Measurements from ENCODE around the gene NAV2.

Gene NAV2

GRCh38 chr11:19735157-19735908 is 22.7 kb downstream of the NAV2 start:
- DNase-seq (ENCODE audit: low read depth), result peak; percentile 29
- H3K4me3 ChIP-seq (replicated peaks; ENCODE audit: low read depth, low read length), result no peak overlapping the region
- TF ChIP-seq CTCF (IDR thresholded peaks at IDR 0.05; ENCODE audit: low read length, missing control alignments), result peak; percentile 18

GRCh38 chr11:19735909-19736498 is 23.4 kb downstream of the NAV2 start:
- no peak for DNase-seq (ENCODE audit: low read depth)
- no peak overlapping the region for H3K4me3 ChIP-seq (replicated peaks; ENCODE audit: low read depth, low read length)
- no peak for TF ChIP-seq CTCF (IDR thresholded peaks at IDR 0.05; ENCODE audit: low read length, missing control alignments)

GRCh38 chr11:19736831-19737230 is 24.2 kb downstream of the NAV2 start:
- H3K4me3 ChIP-seq (replicated peaks; ENCODE audit: low read depth, low read length), result no peak overlapping the region
- DNase-seq (ENCODE audit: low read depth), result no peak
- no peak for TF ChIP-seq CTCF (IDR thresholded peaks at IDR 0.05; ENCODE audit: low read length, missing control alignments)

- no peak overlapping the region for H3K4me3 ChIP-seq (replicated peaks; ENCODE audit: low read depth, low read length)
- no peak for DNase-seq (ENCODE audit: low read depth)
- no peak for TF ChIP-seq CTCF (IDR thresholded peaks at IDR 0.05; ENCODE audit: low read length, missing control alignments)
Observed at GRCh38 chr11:19737575-19737974, 24.9 kb downstream of the NAV2 start.

- TF ChIP-seq CTCF (IDR thresholded peaks at IDR 0.05; ENCODE audit: low read length, missing control alignments), result no peak
- no peak overlapping the region for H3K4me3 ChIP-seq (replicated peaks; ENCODE audit: low read depth, low read length)
- DNase-seq (ENCODE audit: low read depth), result no peak
Observed at GRCh38 chr11:19738124-19738523, 25.5 kb downstream of the NAV2 start.

GRCh38 chr11:19739872-19740271 is 27.2 kb downstream of the NAV2 start:
- DNase-seq (ENCODE audit: low read depth), result peak; percentile 24
- TF ChIP-seq CTCF (IDR thresholded peaks at IDR 0.05; ENCODE audit: low read length, missing control alignments), result peak; percentile 39
- H3K4me3 ChIP-seq (replicated peaks; ENCODE audit: low read depth, low read length), result no peak overlapping the region

GRCh38 chr11:19740586-19740985 is 27.9 kb downstream of the NAV2 start:
- DNase-seq (ENCODE audit: low read depth), result no peak
- H3K4me3 ChIP-seq (replicated peaks; ENCODE audit: low read depth, low read length), result no peak overlapping the region
- no peak for TF ChIP-seq CTCF (IDR thresholded peaks at IDR 0.05; ENCODE audit: low read length, missing control alignments)

Data from fibroblast of pulmonary artery (primary cell).